LNCAP (cell line): ENCODE measurements around the gene MARS1.
A peak's percentile ranks its signal among the peaks of the same experiment; 100 is the strongest.

Experiments used
- TF ChIP-seq, protein P1 (sequence below): fragments of 450-650 bp; IDR thresholded peaks from 2 replicates; pipeline ENCODE4 v1.5.1; 2017; ENCODE audit warnings: mild to moderate bottlenecking

The MARS1 gene

DNA sequence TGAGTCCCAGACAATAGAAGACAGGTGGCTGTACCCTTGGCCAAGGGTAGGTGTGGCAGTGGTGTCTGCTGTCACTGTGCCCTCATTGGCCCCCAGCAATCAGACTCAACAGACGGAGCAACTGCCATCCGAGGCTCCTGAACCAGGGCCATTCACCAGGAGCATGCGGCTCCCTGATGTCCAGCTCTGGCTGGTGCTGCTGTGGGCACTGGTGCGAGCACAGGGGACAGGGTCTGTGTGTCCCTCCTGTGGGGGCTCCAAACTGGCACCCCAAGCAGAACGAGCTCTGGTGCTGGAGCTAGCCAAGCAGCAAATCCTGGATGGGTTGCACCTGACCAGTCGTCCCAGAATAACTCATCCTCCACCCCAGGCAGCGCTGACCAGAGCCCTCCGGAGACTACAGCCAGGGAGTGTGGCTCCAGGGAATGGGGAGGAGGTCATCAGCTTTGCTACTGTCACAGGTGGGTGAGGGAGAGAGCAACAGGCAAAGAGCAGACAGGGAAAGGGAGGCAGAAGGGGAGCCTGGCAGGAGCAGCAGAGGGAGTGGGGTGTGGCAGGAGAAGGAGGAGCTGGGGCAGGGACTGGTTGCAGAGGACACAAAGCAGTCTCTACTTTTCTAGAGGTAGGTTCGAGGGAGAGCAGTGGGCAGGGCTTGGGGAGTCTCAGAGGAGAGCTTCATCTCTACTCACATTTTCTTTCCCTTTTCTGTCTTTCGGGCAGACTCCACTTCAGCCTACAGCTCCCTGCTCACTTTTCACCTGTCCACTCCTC lies 32.3 kb upstream of the MARS1 start:
- TF ChIP-seq, protein P1, sequence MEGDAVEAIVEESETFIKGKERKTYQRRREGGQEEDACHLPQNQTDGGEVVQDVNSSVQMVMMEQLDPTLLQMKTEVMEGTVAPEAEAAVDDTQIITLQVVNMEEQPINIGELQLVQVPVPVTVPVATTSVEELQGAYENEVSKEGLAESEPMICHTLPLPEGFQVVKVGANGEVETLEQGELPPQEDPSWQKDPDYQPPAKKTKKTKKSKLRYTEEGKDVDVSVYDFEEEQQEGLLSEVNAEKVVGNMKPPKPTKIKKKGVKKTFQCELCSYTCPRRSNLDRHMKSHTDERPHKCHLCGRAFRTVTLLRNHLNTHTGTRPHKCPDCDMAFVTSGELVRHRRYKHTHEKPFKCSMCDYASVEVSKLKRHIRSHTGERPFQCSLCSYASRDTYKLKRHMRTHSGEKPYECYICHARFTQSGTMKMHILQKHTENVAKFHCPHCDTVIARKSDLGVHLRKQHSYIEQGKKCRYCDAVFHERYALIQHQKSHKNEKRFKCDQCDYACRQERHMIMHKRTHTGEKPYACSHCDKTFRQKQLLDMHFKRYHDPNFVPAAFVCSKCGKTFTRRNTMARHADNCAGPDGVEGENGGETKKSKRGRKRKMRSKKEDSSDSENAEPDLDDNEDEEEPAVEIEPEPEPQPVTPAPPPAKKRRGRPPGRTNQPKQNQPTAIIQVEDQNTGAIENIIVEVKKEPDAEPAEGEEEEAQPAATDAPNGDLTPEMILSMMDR, result no peak

DNA sequence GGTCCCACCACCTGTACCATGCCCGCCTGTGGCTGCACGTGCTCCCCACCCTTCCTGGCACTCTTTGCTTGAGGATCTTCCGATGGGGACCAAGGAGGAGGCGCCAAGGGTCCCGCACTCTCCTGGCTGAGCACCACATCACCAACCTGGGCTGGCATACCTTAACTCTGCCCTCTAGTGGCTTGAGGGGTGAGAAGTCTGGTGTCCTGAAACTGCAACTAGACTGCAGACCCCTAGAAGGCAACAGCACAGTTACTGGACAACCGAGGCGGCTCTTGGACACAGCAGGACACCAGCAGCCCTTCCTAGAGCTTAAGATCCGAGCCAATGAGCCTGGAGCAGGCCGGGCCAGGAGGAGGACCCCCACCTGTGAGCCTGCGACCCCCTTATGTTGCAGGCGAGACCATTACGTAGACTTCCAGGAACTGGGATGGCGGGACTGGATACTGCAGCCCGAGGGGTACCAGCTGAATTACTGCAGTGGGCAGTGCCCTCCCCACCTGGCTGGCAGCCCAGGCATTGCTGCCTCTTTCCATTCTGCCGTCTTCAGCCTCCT lies 31.6 kb upstream of the MARS1 start:
- TF ChIP-seq, protein P1, result peak; percentile 57

DNA sequence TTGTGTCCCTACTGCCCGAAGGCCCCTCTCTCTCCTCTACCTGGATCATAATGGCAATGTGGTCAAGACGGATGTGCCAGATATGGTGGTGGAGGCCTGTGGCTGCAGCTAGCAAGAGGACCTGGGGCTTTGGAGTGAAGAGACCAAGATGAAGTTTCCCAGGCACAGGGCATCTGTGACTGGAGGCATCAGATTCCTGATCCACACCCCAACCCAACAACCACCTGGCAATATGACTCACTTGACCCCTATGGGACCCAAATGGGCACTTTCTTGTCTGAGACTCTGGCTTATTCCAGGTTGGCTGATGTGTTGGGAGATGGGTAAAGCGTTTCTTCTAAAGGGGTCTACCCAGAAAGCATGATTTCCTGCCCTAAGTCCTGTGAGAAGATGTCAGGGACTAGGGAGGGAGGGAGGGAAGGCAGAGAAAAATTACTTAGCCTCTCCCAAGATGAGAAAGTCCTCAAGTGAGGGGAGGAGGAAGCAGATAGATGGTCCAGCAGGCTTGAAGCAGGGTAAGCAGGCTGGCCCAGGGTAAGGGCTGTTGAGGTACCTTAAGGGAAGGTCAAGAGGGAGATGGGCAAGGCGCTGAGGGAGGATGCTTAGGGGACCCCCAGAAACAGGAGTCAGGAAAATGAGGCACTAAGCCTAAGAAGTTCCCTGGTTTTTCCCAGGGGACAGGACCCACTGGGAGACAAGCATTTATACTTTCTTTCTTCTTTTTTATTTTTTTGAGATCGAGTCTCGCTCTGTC lies 31.0 kb upstream of the MARS1 start:
- TF ChIP-seq, protein P1, result no peak

DNA sequence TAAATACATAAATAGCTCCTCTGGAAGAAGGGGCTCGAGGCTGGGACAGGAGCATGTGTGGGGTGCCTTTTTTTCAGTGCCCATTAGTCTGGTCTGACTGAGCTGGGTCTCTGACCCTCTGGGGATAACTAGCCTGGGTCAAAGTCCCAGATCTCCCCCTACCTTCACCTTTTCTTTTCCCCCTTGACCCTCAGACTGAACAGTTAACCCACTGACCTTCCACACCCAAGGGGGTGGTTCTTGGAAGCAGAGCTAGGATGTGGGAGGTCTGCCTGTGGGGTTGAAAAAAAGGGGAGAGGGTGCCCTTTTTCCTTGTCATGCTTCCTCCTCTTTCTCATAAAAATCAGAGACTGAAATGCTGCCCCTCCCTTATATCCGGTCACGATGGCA lies 29.2 kb upstream of the MARS1 start:
- TF ChIP-seq, protein P1, result no peak

DNA sequence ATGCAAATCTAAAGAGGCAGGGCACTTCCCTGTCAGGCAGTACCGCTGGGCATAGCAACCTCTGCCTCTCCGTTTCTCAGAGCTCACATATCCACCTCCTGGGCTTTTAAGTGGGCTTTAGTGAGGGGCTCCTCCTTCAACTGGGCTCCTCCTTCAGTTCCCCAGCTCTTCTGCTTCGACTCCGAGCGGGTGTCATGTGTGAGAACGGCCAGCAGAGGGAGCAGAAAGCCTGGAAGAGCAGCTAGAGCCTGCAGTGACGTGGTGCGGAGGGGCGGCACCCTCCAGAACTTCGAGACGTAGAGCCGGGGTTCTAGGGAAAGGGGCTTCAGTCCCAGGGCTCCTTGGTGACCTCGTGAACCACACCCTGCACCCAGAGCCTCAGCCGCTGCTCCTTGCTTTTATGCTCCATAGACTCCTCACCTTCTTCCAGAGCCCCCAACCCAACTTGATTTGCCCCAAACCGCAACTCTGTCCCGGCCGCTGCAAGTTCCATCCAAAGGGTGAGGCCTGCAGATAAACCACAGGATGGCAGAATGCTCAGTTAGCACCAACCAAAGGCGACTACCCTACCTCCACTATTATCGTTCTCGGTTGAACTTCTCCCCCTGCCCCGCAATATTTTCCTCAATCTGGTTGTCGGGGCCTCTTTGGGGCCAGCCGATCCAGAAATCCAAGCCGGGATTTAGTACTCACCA lies 28.7 kb upstream of the MARS1 start:
- TF ChIP-seq, protein P1, result peak; percentile 85

DNA sequence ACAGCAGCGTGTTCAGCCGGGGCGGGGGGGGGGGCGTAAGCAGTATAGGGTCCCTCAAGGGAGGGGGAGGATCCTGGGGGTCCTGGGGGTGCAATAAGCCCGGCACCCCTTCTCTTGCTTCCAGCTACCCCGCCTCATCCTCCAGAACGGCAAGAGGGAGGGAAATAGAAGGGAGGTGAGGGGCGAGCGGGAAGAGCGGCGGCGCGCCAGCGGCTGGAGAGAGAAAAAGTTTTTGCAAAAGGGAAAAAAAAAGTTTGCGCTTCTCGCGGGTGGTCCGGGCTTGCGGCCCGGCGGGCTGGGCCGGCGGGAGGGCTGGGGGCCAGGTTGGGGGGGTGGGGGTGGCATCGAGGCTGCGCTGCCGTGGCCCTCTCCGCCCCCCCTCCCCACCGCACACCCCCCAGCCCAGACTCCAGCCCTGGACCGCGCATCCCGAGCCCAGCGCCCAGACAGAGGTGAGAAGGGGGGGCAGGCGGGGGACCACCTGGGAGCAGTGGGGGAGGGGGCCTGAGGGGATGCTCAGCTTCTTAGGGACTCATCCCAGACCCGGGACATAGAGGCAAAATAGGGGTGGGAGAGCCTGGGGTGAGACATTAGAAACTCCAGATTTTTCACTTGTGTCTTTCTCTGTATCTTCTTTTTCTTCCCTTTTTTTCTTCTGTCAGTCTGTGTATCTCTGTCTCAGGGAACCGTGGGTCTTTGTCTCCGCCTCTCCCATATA lies 28.0 kb upstream of the MARS1 start, which contains the start of gene GLI1:
Gene GLI1, plus strand, starts transcription at position 36 of the 718 bp plus-strand sequence. CDS start 3,907 bp downstream, outside the sequence.
- TF ChIP-seq, protein P1, result no peak

DNA sequence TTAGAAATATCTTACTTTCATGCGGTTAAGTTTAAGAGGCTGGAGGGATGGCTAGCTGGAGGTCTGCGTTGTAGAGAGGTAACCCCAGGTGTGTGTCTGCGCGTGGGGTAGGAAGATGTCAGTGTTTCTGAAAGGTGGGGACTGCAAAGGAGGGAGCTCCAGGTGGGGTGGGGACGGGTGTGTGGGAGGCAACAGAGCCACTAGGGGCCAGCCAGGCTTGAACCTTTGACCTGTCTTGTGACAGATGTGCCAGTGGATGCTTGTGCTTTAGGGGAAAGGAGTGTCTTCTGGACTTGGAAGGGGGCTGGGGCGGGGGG lies 27.4 kb upstream of the MARS1 start:
- TF ChIP-seq, protein P1, result no peak
